H1 (cell line): Measurements from ENCODE around the gene CTBP2. TPM values are rescaled to one million over a fixed set of nuclear protein-coding genes. Genes with fewer than 3 reads are reported as not detected.
A peak's percentile ranks its signal among the peaks of the same experiment; 100 is the strongest.

Source experiments
- CTCF ChIA-PET: fragments of 300-600 bp; sonication (Branson Sonifier 250); formaldehyde crosslinking; loops from one replicate; lab custom pipeline; 2021; ENCODE audit not compliant: partially characterized antibody; lab: Charles Lee
- POLR2A ChIA-PET: fragments of 300-600 bp; sonication (Branson Sonifier 250); formaldehyde crosslinking; loops from one replicate; lab custom pipeline; 2021; ENCODE audit warnings: inconsistent platforms; ENCODE audit not compliant: partially characterized antibody; lab: Charles Lee
- DNase-seq, 2 experiments: peaks; one replicate each; pipeline versions ENCODE4 v3.0.0 to v3.0.0-alpha.2; 2010 to 2022; ENCODE audit warnings: low spot score in 2 of 2, low read depth in 1 of 2, mixed read lengths in 1 of 2
- FAIRE-seq: peaks from 2 replicates; lab custom pipeline; 2011; peaks lifted over from hg19 to GRCh38; lab: Jason Lieb, UNC
- H2AFZ ChIP-seq: 2 replicates; pipeline ENCODE4 v1.8.1; 2012; ENCODE audit warnings: low read length, inconsistent platforms
- H2AK5ac ChIP-seq: 2 replicates; pipeline ENCODE4 v1.6.1; 2013; ENCODE audit warnings: low read depth, low read length
- H2BK120ac ChIP-seq: replicated peaks from 2 replicates; pipeline ENCODE3; 2013; ENCODE audit warnings: low read depth, low read length, inconsistent platforms
- H2BK12ac ChIP-seq: 2 replicates; pipeline ENCODE4 v1.6.1; 2013; ENCODE audit warnings: low read depth, low read length
- H2BK15ac ChIP-seq: 2 replicates; pipeline ENCODE4 v1.6.1; 2013; ENCODE audit warnings: low read length
- H2BK20ac ChIP-seq: 2 replicates; pipeline ENCODE4 v1.6.1; 2013; ENCODE audit warnings: low read length
- H2BK5ac ChIP-seq: 2 replicates; pipeline ENCODE4 v1.6.1; 2013; ENCODE audit warnings: low read depth, low read length
- H3K14ac ChIP-seq: 2 replicates; pipeline ENCODE4 v1.6.1; 2013; ENCODE audit warnings: inconsistent platforms; ENCODE audit not compliant: insufficient read length
- H3K18ac ChIP-seq: 2 replicates; pipeline ENCODE4 v1.6.1; 2013; ENCODE audit warnings: low read length; ENCODE audit errors: extremely low read depth
- H3K23ac ChIP-seq: 2 replicates; pipeline ENCODE4 v1.6.1; 2013; ENCODE audit warnings: inconsistent platforms; ENCODE audit not compliant: insufficient read length
- H3K23me2 ChIP-seq: 2 replicates; pipeline ENCODE4 v1.6.1; 2013; ENCODE audit warnings: low read depth, low read length
- H3K27ac ChIP-seq: 2 replicates; pipeline ENCODE4 v1.6.1; 2011; ENCODE audit warnings: low read depth, low read length, inconsistent platforms
- H3K27me3 ChIP-seq, 4 experiments: replicated peaks in 1 of 4; 1 replicate in 1 of 4; 2 replicates in 3 of 4; pipeline versions ENCODE4 v1.6.1 to v1.8.1; 2011 to 2013; ENCODE audit warnings: low read length in 3 of 4, mild to moderate bottlenecking in 3 of 4, inconsistent platforms in 2 of 4, mixed read lengths in 2 of 4, moderate library complexity in 1 of 4; ENCODE audit not compliant: control insufficient read depth in 3 of 4, insufficient read depth in 3 of 4; ENCODE audit errors: extremely low read depth in 1 of 4
- H3K36me3 ChIP-seq, 4 experiments: 2 replicates each; pipeline versions ENCODE4 v1.6.1 to v1.8.1; 2011 to 2013; ENCODE audit warnings: mild to moderate bottlenecking in 4 of 4, low read length in 3 of 4, moderate library complexity in 2 of 4, control low read depth in 1 of 4, inconsistent platforms in 1 of 4; ENCODE audit not compliant: insufficient read depth in 4 of 4, control insufficient read depth in 2 of 4
- H3K4ac ChIP-seq: replicated peaks from 2 replicates; pipeline ENCODE3; 2013; ENCODE audit warnings: low read length, low read depth, mixed read lengths, inconsistent platforms; ENCODE audit not compliant: insufficient read length
- H3K4me1 ChIP-seq, 4 experiments: replicated peaks in 1 of 4; 1 replicate in 1 of 4; 2 replicates in 3 of 4; pipeline versions ENCODE4 v1.6.1 to v1.8.1; 2011 to 2013; ENCODE audit warnings: low read length in 3 of 4, inconsistent platforms in 2 of 4, mixed read lengths in 1 of 4; ENCODE audit not compliant: insufficient read depth in 4 of 4, control insufficient read depth in 3 of 4
- H3K4me2 ChIP-seq, 2 experiments: 2 replicates each; pipeline versions ENCODE4 v1.6.1 to v1.8.1; 2011 to 2013; ENCODE audit warnings: low read depth in 2 of 2, low read length in 2 of 2, control low read depth in 1 of 2, inconsistent platforms in 1 of 2, mild to moderate bottlenecking in 1 of 2; ENCODE audit not compliant: insufficient read depth in 1 of 2
- H3K4me3 ChIP-seq, 4 experiments: fragments of 200-600, 300-600 bp in 1 of 4; sonication (generic), shearing (Covaris generic), sonication (Bioruptor Twin) in 1 of 4; 2 replicates each; pipeline versions ENCODE4 v1.5.1 to v1.8.1; 2011 to 2016; ENCODE audit warnings: low read length in 4 of 4, low read depth in 3 of 4, control low read depth in 2 of 4, inconsistent platforms in 2 of 4, mild to moderate bottlenecking in 2 of 4, mixed read lengths in 1 of 4, moderate library complexity in 1 of 4; ENCODE audit not compliant: insufficient read depth in 2 of 4; ENCODE audit errors: extremely low read depth in 1 of 4
- H3K56ac ChIP-seq: replicated peaks from 2 replicates; pipeline ENCODE3; 2013; ENCODE audit warnings: low read depth, mild to moderate bottlenecking, mixed read lengths, low read length, inconsistent platforms; ENCODE audit not compliant: insufficient read length
- H3K79me1 ChIP-seq: 2 replicates; pipeline ENCODE4 v1.6.1; 2013; ENCODE audit warnings: low read depth, low read length, control low read depth
- H3K79me2 ChIP-seq, 2 experiments: 2 replicates each; pipeline versions ENCODE4 v1.6.1 to v1.8.1; 2012 to 2013; ENCODE audit warnings: low read length in 2 of 2, mild to moderate bottlenecking in 2 of 2, inconsistent platforms in 1 of 2; ENCODE audit not compliant: insufficient read depth in 2 of 2, control insufficient read depth in 1 of 2
- H3K9ac ChIP-seq, 4 experiments: replicated peaks in 1 of 4; 1 replicate in 1 of 4; 2 replicates in 3 of 4; pipeline versions ENCODE4 v1.6.1 to v1.8.1; 2011 to 2013; ENCODE audit warnings: low read depth in 3 of 4, low read length in 3 of 4, control low read depth in 2 of 4, mild to moderate bottlenecking in 2 of 4, moderate library complexity in 2 of 4, inconsistent platforms in 1 of 4; ENCODE audit errors: extremely low read depth in 1 of 4
- H3K9me3 ChIP-seq, 2 experiments: 2 replicates each; pipeline versions ENCODE4 v1.6.1 to v1.8.1; 2012 to 2013; ENCODE audit warnings: mild to moderate bottlenecking in 2 of 2, moderate library complexity in 2 of 2, control low read depth in 1 of 2, inconsistent platforms in 1 of 2, low read depth in 1 of 2, low read length in 1 of 2, mixed read lengths in 1 of 2; ENCODE audit not compliant: insufficient read depth in 2 of 2
- H4K20me1 ChIP-seq, 2 experiments: replicated peaks in 1 of 2; 2 replicates each; pipeline versions ENCODE3 to v1.8.1; 2011 to 2013; ENCODE audit warnings: inconsistent platforms in 2 of 2, low read length in 2 of 2, mild to moderate bottlenecking in 1 of 2; ENCODE audit not compliant: insufficient read depth in 2 of 2, control insufficient read depth in 1 of 2
- H4K5ac ChIP-seq: 2 replicates; pipeline ENCODE4 v1.6.1; 2013; ENCODE audit warnings: low read length, low read depth, mixed read lengths, inconsistent platforms; ENCODE audit not compliant: insufficient read length
- H4K8ac ChIP-seq: 2 replicates; pipeline ENCODE4 v1.8.0; 2013; ENCODE audit warnings: mild to moderate bottlenecking, moderate library complexity, low read length, inconsistent platforms; ENCODE audit not compliant: insufficient read depth; ENCODE audit errors: extremely low read depth
- H4K91ac ChIP-seq: replicated peaks from 2 replicates; pipeline ENCODE3; 2013; ENCODE audit warnings: low read length, mixed read lengths, inconsistent platforms; ENCODE audit not compliant: insufficient read length
- ATF2 ChIP-seq: IDR thresholded peaks from 2 replicates; pipeline ENCODE4 v1.6.1; 2012; ENCODE audit warnings: low read length, inconsistent platforms
- BCL11A ChIP-seq, 2 experiments: IDR thresholded peaks; one replicate each; pipeline ENCODE4 v1.6.1; 2011; ENCODE audit warnings: low read depth in 2 of 2, low read length in 2 of 2, mild to moderate bottlenecking in 2 of 2
- CBX8 ChIP-seq: fragments of 300-800, 300-1000 bp; sonication (generic); IDR thresholded peaks from 2 replicates; pipeline ENCODE4 v1.7.1; 2016; ENCODE audit warnings: low read depth, low read length, borderline replicate concordance
- GTF2F1 ChIP-seq: IDR thresholded peaks from 2 replicates; pipeline ENCODE4 v1.6.1; 2012; ENCODE audit warnings: low read depth, low read length, improper control_type of control experiment, borderline replicate concordance
- MAFK ChIP-seq: IDR thresholded peaks from 2 replicates; pipeline ENCODE4 v1.6.1; 2012; ENCODE audit warnings: low read depth, mild to moderate bottlenecking, improper control_type of control experiment, low read length
- WGBS, 2 experiments: shearing (Covaris generic) in 1 of 2; methylation state at CpG; one replicate each; pipeline versions ENCODE4 v1.1.6 to v1.1.7; 2013 to 2015; ENCODE audit warnings: low lambda C conversion rate in 2 of 2, mixed read lengths in 2 of 2, inconsistent platforms in 1 of 2, low coverage in 1 of 2, missing lambda C conversion rate in 1 of 2; ENCODE audit not compliant: insufficient replicate concordance in 2 of 2, insufficient coverage in 1 of 2, insufficient read length in 1 of 2; ENCODE audit errors: extremely low coverage in 1 of 2, missing lambda C conversion rate in 1 of 2; 5-methylcytosine and 5-hydroxymethylcytosine counted together
- polyA plus RNA-seq, 7 experiments: library from polyadenylated mRNA; depleted of rRNA in 3 of 7; stranded (reverse) in 5 of 7; unstranded in 2 of 7; fragments of >200 nt in 5 of 7; fragments of 200-250 nt in 2 of 7; gene quantifications; 1 replicate in 5 of 7; 2 replicates in 1 of 7; 4 replicates in 1 of 7; pipeline versions ENCODE4 v1.2.1 to v1.2.3, GENCODE V29; 2011 to 2013; ENCODE audit warnings: missing spikeins in 2 of 7, mixed read lengths in 2 of 7
- total RNA-seq: library from RNA; stranded (reverse); fragmentation: NEBNext Ultra II Directional; extraction: Animal tissue kit (Norgen Biotek cat#: 25700); gene quantifications from 2 replicates; pipeline ENCODE4 v1.2.1, GENCODE V29; 2021

Gene CTBP2
- total and polyA plus RNA-seq, 2 of the 8 experiments (the other 6 are each of a cell fraction or from before 2014, with no cell fraction given): 208 to 221 TPM

- peaks cover 46 to 61% of the 10 kb centered on the region in 2 experiments for H4K20me1 ChIP-seq
- no peak overlapping the region for H3K4me2 ChIP-seq
- no peak overlapping the region for H3K4ac ChIP-seq
- H3K23me2 ChIP-seq: no peaks in the 10 kb centered on the region
- H2BK20ac ChIP-seq: no peak overlapping the region
- no peak overlapping the region for H2BK12ac ChIP-seq
- no peaks in the 10 kb centered on the region for H3K27me3 ChIP-seq
- H3K18ac ChIP-seq: no peak overlapping the region
- no peak overlapping the region for H3K27ac ChIP-seq
- 98% methylated on average over 4 of the region's 9 CpGs; no CpG with 5 or more reads in 1 of the 2 experiments for WGBS, 2 experiments
- peaks cover 0 to 88% of the 10 kb centered on the region in 2 experiments; a peak in 2 of 4 replicates for H3K79me2 ChIP-seq
- H3K79me1 ChIP-seq: peaks cover 32% of the 10 kb centered on the region
- H3K4me3 ChIP-seq: no peak overlapping the region
- CTCF ChIA-PET: interaction anchor here (1.4 kb wide), 1 partner anchor 42 kb away, joined by 3 read pairs; no protein-coding TSS in a partner anchor
- no peak overlapping the region for H2BK15ac ChIP-seq
- H2BK5ac ChIP-seq: no peak overlapping the region
- no peak overlapping the region for H4K5ac ChIP-seq
- no peak for DNase-seq
- H3K9ac ChIP-seq: no peak overlapping the region
- H3K14ac ChIP-seq: no peak overlapping the region
- H4K91ac ChIP-seq: no peak overlapping the region
- H3K9me3 ChIP-seq: no peaks in the 10 kb centered on the region
- H3K23ac ChIP-seq: no peak overlapping the region
- peak overlapping the region; percentile 39; the same call in 1 of the 2 replicates for H4K8ac ChIP-seq
- POLR2A ChIA-PET: no interaction called here
- no peak overlapping the region for H3K56ac ChIP-seq
- peaks cover 11 to 57% (median 18%) of the 10 kb centered on the region in 4 experiments; a peak in 7 of 8 replicates for H3K36me3 ChIP-seq
- no peak overlapping the region for H2AFZ ChIP-seq
- H2BK120ac ChIP-seq: no peak overlapping the region
- H2AK5ac ChIP-seq: no peak overlapping the region
- no peak for FAIRE-seq
- H3K4me1 ChIP-seq: peaks cover 0 to 18% (median 6%) of the 10 kb centered on the region in 4 experiments; a peak in 5 of 7 replicates
- TF ChIP-seq MAFK (no peak), CBX8 (no peak), BCL11A (IDR thresholded peaks at IDR 0.05; ENCODE audit: low read depth in 2 of 2, low read length in 2 of 2) (no peak), GTF2F1 (no peak), ATF2 (no peak)
These were observed 154.1 kb downstream of the CTBP2 start for GRCh38 chr10:125006188-125006680.
